ENCODE data around the gene PEAK1. TPM values are rescaled to one million over a fixed set of nuclear protein-coding genes. Genes with fewer than 3 reads are reported as not detected.

Gene PEAK1
- total and polyA plus RNA-seq, 2 donors (not counting 3 experiments of a cell fraction or from before 2014, with no cell fraction given): 17.9 to 91.9 TPM

GRCh38 chr15:77391372-77391951 is 28.4 kb downstream of the PEAK1 start:
- no peak overlapping the region for H3K4me3 ChIP-seq (replicated peaks in 1 of 3; ENCODE audit: insufficient read depth in 1 of 3, low read depth in 1 of 3, low read length in 3 of 3)
- no peaks in the 10 kb centered on the region for H3K9me1 ChIP-seq (replicated peaks; ENCODE audit: control insufficient read depth, extremely low read depth, insufficient read depth, low read length)
- H3K27me3 ChIP-seq (ENCODE audit: control insufficient read depth in 2 of 2, insufficient read depth in 2 of 2, low read length in 2 of 2): no peaks in the 10 kb centered on the region
- intact Hi-C loops (cut with micrococcal nuclease): no loop called here
- CTCF ChIA-PET: no interaction called here
- DNase-seq (ENCODE audit: low read depth, low spot score) (no peak), FAIRE-seq (no peak)
- H2AFZ ChIP-seq (ENCODE audit: low read depth, low read length): no peak overlapping the region
- H3K27ac ChIP-seq (ENCODE audit: insufficient read depth, low read depth, low read length): no peak overlapping the region
- POLR2A ChIA-PET: no interaction called here
- H3K79me2 ChIP-seq (ENCODE audit: control insufficient read depth, insufficient read depth, low read length): peaks cover 96% of the 10 kb centered on the region
- no peak for TF ChIP-seq CTCF (IDR thresholded peaks at IDR 0.05; ENCODE audit: extremely low read depth in 1 of 2, insufficient read depth in 1 of 2, low read depth in 1 of 2, low read length in 2 of 2)
- TF ChIP-seq MAX (IDR thresholded peaks at IDR 0.05; ENCODE audit: insufficient read depth, insufficient read length): no peak
- TF ChIP-seq GATA2 (IDR thresholded peaks at IDR 0.05; ENCODE audit: insufficient read depth, insufficient read length, low read depth, low read length): no peak
- no peak for TF ChIP-seq FOS (IDR thresholded peaks at IDR 0.05; ENCODE audit: borderline replicate concordance, insufficient read depth, low read length)
- no peak for TF ChIP-seq JUN (IDR thresholded peaks at IDR 0.05; ENCODE audit: borderline replicate concordance, insufficient read depth, insufficient read length, low read depth)
- no peak overlapping the region for H3K9ac ChIP-seq (replicated peaks; ENCODE audit: extremely low read depth, insufficient read depth, low read length)
- no peaks in the 10 kb centered on the region for H3K9me3 ChIP-seq (replicated peaks; ENCODE audit: control insufficient read depth, insufficient read depth, low read length)
- H3K4me2 ChIP-seq (ENCODE audit: insufficient read depth, low read length): no peak overlapping the region
- H3K36me3 ChIP-seq (ENCODE audit: control insufficient read depth in 2 of 2, extremely low read depth in 1 of 2, insufficient read depth in 2 of 2, low read length in 2 of 2): no peaks in the 10 kb centered on the region
- no peaks in the 10 kb centered on the region for H3K4me1 ChIP-seq (ENCODE audit: control insufficient read depth, extremely low read depth, insufficient read depth, low read length)
- H4K20me1 ChIP-seq (replicated peaks; ENCODE audit: control insufficient read depth, extremely low read depth, insufficient read depth, low read length): peaks cover 19% of the 10 kb centered on the region
- dilution Hi-C loops (cut with MboI; ENCODE audit: extremely low pct_ligation_motif_present, low sequenced_read_pairs): no loop called here
- BruUV-seq (replicated peaks): no TSS peak
